Endothelial cell of umbilical vein (primary cell): Measurements from ENCODE around the gene CLSTN1. TPM values are rescaled to one million over a fixed set of nuclear protein-coding genes. Genes with fewer than 3 reads are reported as not detected.

Experiments
- BruUV-seq: library from RNA; stranded (reverse); fragments of 400-500 nt; replicated peaks from 2 replicates; lab custom pipeline; 2021; lab: Mats Ljungman, UMichigan
- CTCF ChIA-PET: fragments of 300-600, 350-600 bp; sonication (Branson Sonifier 250); formaldehyde crosslinking; loops from one replicate; lab custom pipeline; 2021; ENCODE audit warnings: antibody characterized with exemption, inconsistent platforms; lab: Charles Lee
- POLR2A ChIA-PET: fragments of 300-600, 350-600 bp; sonication (Branson Sonifier 250); formaldehyde crosslinking; loops from one replicate; lab custom pipeline; 2021; ENCODE audit warnings: antibody characterized with exemption, inconsistent platforms; lab: Charles Lee
- DNase-seq: peaks from one replicate; pipeline ENCODE4 v3.0.0-alpha.2; 2011; ENCODE audit warnings: low read depth, low spot score
- FAIRE-seq: peaks from 2 replicates; lab custom pipeline; 2011; peaks lifted over from hg19 to GRCh38; lab: Jason Lieb, UNC
- H2AFZ ChIP-seq: 2 replicates; pipeline ENCODE4 v1.6.0; 2012; ENCODE audit warnings: low read depth, low read length, control low read depth, inconsistent platforms
- H3K27ac ChIP-seq: 2 replicates; pipeline ENCODE4 v1.5.1; 2011; ENCODE audit warnings: low read depth, mild to moderate bottlenecking, control low read depth, low read length, moderate library complexity; ENCODE audit not compliant: insufficient read depth
- H3K27me3 ChIP-seq, 2 experiments: 2 replicates each; pipeline versions ENCODE4 v1.6.0 to v1.6.1; 2011; ENCODE audit warnings: low read length in 2 of 2, mixed read lengths in 1 of 2; ENCODE audit not compliant: control insufficient read depth in 2 of 2, insufficient read depth in 2 of 2
- H3K36me3 ChIP-seq, 2 experiments: 2 replicates in 1 of 2; 3 replicates in 1 of 2; pipeline ENCODE4 v1.5.1; 2011; ENCODE audit warnings: low read length in 2 of 2, mild to moderate bottlenecking in 1 of 2, moderate library complexity in 1 of 2; ENCODE audit not compliant: control insufficient read depth in 2 of 2, insufficient read depth in 2 of 2; ENCODE audit errors: extremely low read depth in 1 of 2
- H3K4me1 ChIP-seq: 3 replicates; pipeline ENCODE4 v1.5.1; 2011; ENCODE audit warnings: mild to moderate bottlenecking, low read length; ENCODE audit not compliant: control insufficient read depth, insufficient read depth; ENCODE audit errors: extremely low read depth
- H3K4me2 ChIP-seq: 2 replicates; pipeline ENCODE4 v1.6.1; 2011; ENCODE audit warnings: low read length, control low read depth, mixed read lengths; ENCODE audit not compliant: insufficient read depth
- H3K4me3 ChIP-seq, 3 experiments: fragments of 200-600 bp in 1 of 3; sonication (generic), shearing (Covaris generic) in 1 of 3; replicated peaks in 1 of 3; 2 replicates each; pipeline ENCODE4 v1.5.1; 2011 to 2016; ENCODE audit warnings: control low read depth in 3 of 3, low read length in 3 of 3, mild to moderate bottlenecking in 2 of 3, inconsistent platforms in 1 of 3, low read depth in 1 of 3, moderate library complexity in 1 of 3; ENCODE audit not compliant: insufficient read depth in 1 of 3
- H3K79me2 ChIP-seq: 2 replicates; pipeline ENCODE4 v1.6.0; 2012; ENCODE audit warnings: low read length, inconsistent platforms; ENCODE audit not compliant: control insufficient read depth, insufficient read depth
- H3K9ac ChIP-seq: replicated peaks from 2 replicates; pipeline ENCODE3; 2011; ENCODE audit warnings: low read length, control low read depth; ENCODE audit not compliant: insufficient read depth; ENCODE audit errors: extremely low read depth
- H3K9me1 ChIP-seq: replicated peaks from 3 replicates; pipeline ENCODE4 v1.6.0; 2011; ENCODE audit warnings: mild to moderate bottlenecking, low read length; ENCODE audit not compliant: control insufficient read depth, insufficient read depth; ENCODE audit errors: extremely low read depth
- H3K9me3 ChIP-seq: replicated peaks from 2 replicates; pipeline ENCODE4 v1.5.1; 2012; ENCODE audit warnings: low read length, inconsistent platforms; ENCODE audit not compliant: control insufficient read depth, insufficient read depth
- H4K20me1 ChIP-seq: replicated peaks from 2 replicates; pipeline ENCODE3; 2011; ENCODE audit warnings: mild to moderate bottlenecking, low read length; ENCODE audit not compliant: control insufficient read depth, insufficient read depth; ENCODE audit errors: extremely low read depth
- EZH2 ChIP-seq: IDR thresholded peaks from 2 replicates; pipeline ENCODE4 v1.6.1; 2012; ENCODE audit warnings: borderline replicate concordance, low read depth, mild to moderate bottlenecking, moderate library complexity, low read length, inconsistent platforms; ENCODE audit not compliant: severe bottlenecking
- FOS ChIP-seq: IDR thresholded peaks from 2 replicates; pipeline ENCODE4 v1.6.1; 2011; ENCODE audit warnings: mild to moderate bottlenecking, low read length, moderate library complexity, borderline replicate concordance; ENCODE audit not compliant: insufficient read depth
- GATA2 ChIP-seq: IDR thresholded peaks from 2 replicates; pipeline ENCODE4 v1.7.0; 2011; ENCODE audit warnings: low read depth, mild to moderate bottlenecking, moderate library complexity, mixed read lengths, low read length; ENCODE audit not compliant: insufficient read length, insufficient read depth
- JUN ChIP-seq: IDR thresholded peaks from 2 replicates; pipeline ENCODE4 v1.6.1; 2011; ENCODE audit warnings: borderline replicate concordance, low read depth; ENCODE audit not compliant: insufficient read length, insufficient read depth
- MAX ChIP-seq: IDR thresholded peaks from 2 replicates; pipeline ENCODE4 v1.6.1; 2011; ENCODE audit not compliant: insufficient read depth, insufficient read length
- MYC ChIP-seq: IDR thresholded peaks from one replicate; pipeline ENCODE4 v1.6.1; 2011; ENCODE audit warnings: mild to moderate bottlenecking, low read depth, low read length
- POLR2A ChIP-seq: IDR thresholded peaks from 2 replicates; pipeline ENCODE4 v1.6.1; 2012; ENCODE audit warnings: low read depth, mild to moderate bottlenecking, control low read depth, low read length
- POLR2AphosphoS5 ChIP-seq: IDR thresholded peaks from 2 replicates; pipeline ENCODE4 v1.6.1; 2012; ENCODE audit warnings: low read depth, mild to moderate bottlenecking, control low read depth, low read length, moderate library complexity; ENCODE audit not compliant: insufficient read depth
- dilution Hi-C: fragments of 300-500 bp; cut with MboI; formaldehyde crosslinking; loops from one replicate; pipeline ENCODE4 v1.15.0; 2019; ENCODE audit warnings: low sequenced_read_pairs; ENCODE audit not compliant: extremely low pct_ligation_motif_present
- intact Hi-C: fragments of 100-400 bp; cut with micrococcal nuclease; formaldehyde crosslinking; loops from one replicate; pipeline ENCODE4 v1.10.0; 2022
- polyA plus RNA-seq, 4 experiments: library from polyadenylated mRNA; depleted of rRNA in 3 of 4; stranded (reverse) in 3 of 4; unstranded in 1 of 4; fragments of >200 nt; gene quantifications; 2 replicates each; pipeline versions ENCODE4 v1.2.1 to v1.2.3, GENCODE V29; 2011 to 2012; ENCODE audit warnings: missing spikeins in 1 of 4
- total RNA-seq: library from RNA; stranded (reverse); gene quantifications from 2 replicates; pipeline ENCODE4 v1.2.3, GENCODE V29; 2021
- TF ChIP-seq, protein P1 (sequence below), 2 donors: IDR thresholded peaks; 1 replicate in 1 of 2; 2 replicates in 1 of 2; pipeline ENCODE4 v1.5.1; 2011; ENCODE audit warnings: low read length in 2 of 2, mild to moderate bottlenecking in 2 of 2, moderate library complexity in 2 of 2, control low read depth in 1 of 2, inconsistent platforms in 1 of 2, low read depth in 1 of 2; ENCODE audit not compliant: insufficient read depth in 1 of 2; ENCODE audit errors: extremely low read depth in 1 of 2

The CLSTN1 gene
- total and polyA plus RNA-seq, 2 donors (not counting 3 experiments of a cell fraction or from before 2014, with no cell fraction given), result 49.1 to 130 TPM

- dilution Hi-C loops (no loop called here), intact Hi-C loops (no loop called here)
- POLR2A ChIA-PET, result no interaction called here
- Histone ChIP-seq H3K4me1 (no peaks in the 10 kb centered on the region), H3K9ac (no peak overlapping the region), H4K20me1 (no peaks in the 10 kb centered on the region), H3K9me1 (no peaks in the 10 kb centered on the region), H2AFZ (no peak overlapping the region), H3K36me3 (no peaks in the 10 kb centered on the region), H3K9me3 (no peaks in the 10 kb centered on the region), H3K27me3 (peaks cover 0 to under 1% of the 10 kb centered on the region in 2 experiments), H3K79me2 (no peaks in the 10 kb centered on the region), H3K4me2 (no peak overlapping the region), H3K4me3 (no peak overlapping the region), H3K27ac (no peak overlapping the region)
- CTCF ChIA-PET, result interaction anchor here (1.2 kb wide), 1 partner anchor 24 kb away, joined by 3 read pairs; no protein-coding TSS in a partner anchor
- no peak for DNase-seq
- no TSS peak for BruUV-seq
- no peak for FAIRE-seq
- TF ChIP-seq JUN (no peak), GATA2 (no peak), MAX (no peak), MYC (no peak), EZH2 (no peak), POLR2A (no peak), FOS (no peak), POLR2AphosphoS5 (no peak)
- TF ChIP-seq, protein P1, sequence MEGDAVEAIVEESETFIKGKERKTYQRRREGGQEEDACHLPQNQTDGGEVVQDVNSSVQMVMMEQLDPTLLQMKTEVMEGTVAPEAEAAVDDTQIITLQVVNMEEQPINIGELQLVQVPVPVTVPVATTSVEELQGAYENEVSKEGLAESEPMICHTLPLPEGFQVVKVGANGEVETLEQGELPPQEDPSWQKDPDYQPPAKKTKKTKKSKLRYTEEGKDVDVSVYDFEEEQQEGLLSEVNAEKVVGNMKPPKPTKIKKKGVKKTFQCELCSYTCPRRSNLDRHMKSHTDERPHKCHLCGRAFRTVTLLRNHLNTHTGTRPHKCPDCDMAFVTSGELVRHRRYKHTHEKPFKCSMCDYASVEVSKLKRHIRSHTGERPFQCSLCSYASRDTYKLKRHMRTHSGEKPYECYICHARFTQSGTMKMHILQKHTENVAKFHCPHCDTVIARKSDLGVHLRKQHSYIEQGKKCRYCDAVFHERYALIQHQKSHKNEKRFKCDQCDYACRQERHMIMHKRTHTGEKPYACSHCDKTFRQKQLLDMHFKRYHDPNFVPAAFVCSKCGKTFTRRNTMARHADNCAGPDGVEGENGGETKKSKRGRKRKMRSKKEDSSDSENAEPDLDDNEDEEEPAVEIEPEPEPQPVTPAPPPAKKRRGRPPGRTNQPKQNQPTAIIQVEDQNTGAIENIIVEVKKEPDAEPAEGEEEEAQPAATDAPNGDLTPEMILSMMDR (IDR thresholded peaks at IDR 0.05; ENCODE audit: extremely low read depth in 1 of 2, insufficient read depth in 1 of 2, low read depth in 1 of 2, low read length in 2 of 2), result no peak
Observed at GRCh38 chr1:9696793-9697192, 127.0 kb downstream of the CLSTN1 start.
